WTC11 (cell line): ENCODE measurements around the gene P2RX4.

Source experiments
- CTCF ChIP-seq: fragments of 200-600 bp; IDR thresholded peaks from 2 replicates; pipeline ENCODE4 v1.8.0; 2022; ENCODE audit warnings: antibody characterized with exemption
- E2F1 ChIP-seq: sonication (generic); formaldehyde crosslinking; IDR thresholded peaks from 2 replicates; pipeline ENCODE4 v1.8.0; 2022; ENCODE audit warnings: mild to moderate bottlenecking, missing genetic modification reagents
- E2F4 ChIP-seq: sonication (generic); formaldehyde crosslinking; IDR thresholded peaks from 2 replicates; pipeline ENCODE4 v1.8.1; 2022; ENCODE audit warnings: low read depth, mild to moderate bottlenecking, moderate library complexity, missing genetic modification reagents, borderline replicate concordance
- FOXJ3 ChIP-seq: sonication (generic); formaldehyde crosslinking; IDR thresholded peaks from 2 replicates; pipeline ENCODE4 v1.9.0; 2021; ENCODE audit warnings: missing genetic modification reagents, mild to moderate bottlenecking, borderline replicate concordance
- JUN ChIP-seq: sonication (generic); formaldehyde crosslinking; IDR thresholded peaks from 2 replicates; pipeline ENCODE4 v1.8.0; 2023; ENCODE audit warnings: mild to moderate bottlenecking, missing genetic modification reagents
- NFYB ChIP-seq: sonication (generic); formaldehyde crosslinking; conservative IDR thresholded peaks from 2 replicates; pipeline ENCODE4 v1.8.0; 2022; ENCODE audit warnings: low read depth, missing genetic modification reagents
- NR2C2 ChIP-seq: sonication (generic); formaldehyde crosslinking; IDR thresholded peaks from 2 replicates; pipeline ENCODE4 v1.8.0; 2022; ENCODE audit warnings: mild to moderate bottlenecking, missing genetic modification reagents
- TEAD1 ChIP-seq: sonication (generic); formaldehyde crosslinking; IDR thresholded peaks from 2 replicates; pipeline ENCODE4 v1.8.0; 2022; ENCODE audit warnings: mild to moderate bottlenecking, missing genetic modification reagents
- USF2 ChIP-seq: sonication (generic); formaldehyde crosslinking; IDR thresholded peaks from 2 replicates; pipeline ENCODE4 v1.8.1; 2023; ENCODE audit warnings: mild to moderate bottlenecking, missing genetic modification reagents, moderate library complexity
- ZBTB43 ChIP-seq: sonication (generic); formaldehyde crosslinking; IDR thresholded peaks from 2 replicates; pipeline ENCODE4 v1.8.1; 2023; ENCODE audit warnings: mild to moderate bottlenecking, missing genetic modification reagents
- ZNF121 ChIP-seq: sonication (generic); formaldehyde crosslinking; IDR thresholded peaks from 2 replicates; pipeline ENCODE4 v1.8.0; 2023; ENCODE audit warnings: missing genetic modification reagents

- TF ChIP-seq CTCF, result no peak
- no peak for TF ChIP-seq E2F1 (CRISPR knock-in tag)
- TF ChIP-seq ZNF121 (CRISPR knock-in tag), result no peak
- no peak for TF ChIP-seq FOXJ3
- no peak for TF ChIP-seq NFYB (CRISPR knock-in tag)
- TF ChIP-seq TEAD1 (CRISPR knock-in tag), result no peak
- no peak for TF ChIP-seq NR2C2 (CRISPR knock-in tag)
- no peak for TF ChIP-seq E2F4 (CRISPR knock-in tag)
- TF ChIP-seq JUN (CRISPR knock-in tag), result no peak
- TF ChIP-seq ZBTB43 (CRISPR knock-in tag), result no peak
- no peak for TF ChIP-seq USF2 (CRISPR knock-in tag)
These were observed 27.6 kb upstream of the P2RX4 start for GRCh38 chr12:121182222-121182893.
